ENCODE results near the gene ALKAL2.

The ALKAL2 gene

DNA sequence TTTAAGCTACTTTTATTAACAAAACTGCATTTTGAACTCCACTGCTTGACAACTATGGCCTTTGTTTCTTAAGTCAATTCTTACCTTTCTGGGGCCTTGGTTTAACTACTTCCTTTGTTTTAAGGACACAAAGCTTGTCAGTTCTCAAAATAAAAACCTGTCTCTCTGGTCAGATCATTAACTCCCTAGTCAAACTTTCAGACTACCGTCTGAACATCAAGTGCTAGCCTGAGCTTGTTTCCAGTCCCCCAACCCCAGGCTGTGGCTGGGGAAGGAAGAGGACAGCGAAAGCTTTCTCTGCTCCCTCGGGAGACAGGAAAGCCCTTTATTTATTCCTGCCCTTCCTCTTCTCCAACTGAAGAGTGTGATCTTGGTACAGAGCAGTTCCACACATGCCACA, 25.8 kb downstream of the ALKAL2 start:
- TF ChIP-seq, protein P1, sequence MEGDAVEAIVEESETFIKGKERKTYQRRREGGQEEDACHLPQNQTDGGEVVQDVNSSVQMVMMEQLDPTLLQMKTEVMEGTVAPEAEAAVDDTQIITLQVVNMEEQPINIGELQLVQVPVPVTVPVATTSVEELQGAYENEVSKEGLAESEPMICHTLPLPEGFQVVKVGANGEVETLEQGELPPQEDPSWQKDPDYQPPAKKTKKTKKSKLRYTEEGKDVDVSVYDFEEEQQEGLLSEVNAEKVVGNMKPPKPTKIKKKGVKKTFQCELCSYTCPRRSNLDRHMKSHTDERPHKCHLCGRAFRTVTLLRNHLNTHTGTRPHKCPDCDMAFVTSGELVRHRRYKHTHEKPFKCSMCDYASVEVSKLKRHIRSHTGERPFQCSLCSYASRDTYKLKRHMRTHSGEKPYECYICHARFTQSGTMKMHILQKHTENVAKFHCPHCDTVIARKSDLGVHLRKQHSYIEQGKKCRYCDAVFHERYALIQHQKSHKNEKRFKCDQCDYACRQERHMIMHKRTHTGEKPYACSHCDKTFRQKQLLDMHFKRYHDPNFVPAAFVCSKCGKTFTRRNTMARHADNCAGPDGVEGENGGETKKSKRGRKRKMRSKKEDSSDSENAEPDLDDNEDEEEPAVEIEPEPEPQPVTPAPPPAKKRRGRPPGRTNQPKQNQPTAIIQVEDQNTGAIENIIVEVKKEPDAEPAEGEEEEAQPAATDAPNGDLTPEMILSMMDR (conservative IDR thresholded peaks at IDR 0.05; ENCODE audit: low read length) = no peak
- no peak for DNase-seq (ENCODE audit: low read depth)
- no peak overlapping the region for H3K4me3 ChIP-seq (ENCODE audit: low read length)

DNA sequence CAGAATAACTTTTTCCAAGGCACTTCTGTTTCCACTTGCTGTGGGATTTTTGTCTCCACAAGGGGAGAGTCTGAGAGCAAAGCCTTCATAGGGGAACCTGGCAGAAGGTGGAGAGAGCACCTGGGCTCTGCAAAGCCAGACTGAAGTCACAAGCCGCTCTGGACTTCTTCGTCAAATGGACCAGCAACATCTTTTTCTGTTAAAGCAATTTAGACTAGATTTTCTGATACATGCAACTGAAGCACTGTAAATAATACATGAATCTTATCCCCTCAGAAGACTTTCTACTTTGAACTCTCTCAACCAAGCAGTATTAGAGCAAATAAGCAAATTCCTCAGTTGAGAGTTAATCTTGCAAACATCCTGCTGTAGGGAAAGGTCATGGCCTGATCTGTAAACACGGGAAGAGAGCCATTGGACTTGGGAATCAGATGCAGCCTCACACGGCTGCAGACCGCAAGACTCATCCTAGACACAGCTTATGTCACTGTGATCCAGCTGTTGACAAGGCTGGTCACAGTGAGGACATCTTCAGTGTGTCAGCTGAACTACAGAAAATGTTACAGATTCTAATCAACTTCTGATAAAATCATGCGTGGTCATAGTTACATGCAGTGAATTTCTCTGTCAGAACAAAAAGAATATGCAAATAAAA, 27.3 kb downstream of the ALKAL2 start:
- DNase-seq (ENCODE audit: low read depth) = no peak
- no peak overlapping the region for H3K4me3 ChIP-seq (ENCODE audit: low read length)
- TF ChIP-seq, protein P1 (conservative IDR thresholded peaks at IDR 0.05; ENCODE audit: low read length) = no peak

DNA sequence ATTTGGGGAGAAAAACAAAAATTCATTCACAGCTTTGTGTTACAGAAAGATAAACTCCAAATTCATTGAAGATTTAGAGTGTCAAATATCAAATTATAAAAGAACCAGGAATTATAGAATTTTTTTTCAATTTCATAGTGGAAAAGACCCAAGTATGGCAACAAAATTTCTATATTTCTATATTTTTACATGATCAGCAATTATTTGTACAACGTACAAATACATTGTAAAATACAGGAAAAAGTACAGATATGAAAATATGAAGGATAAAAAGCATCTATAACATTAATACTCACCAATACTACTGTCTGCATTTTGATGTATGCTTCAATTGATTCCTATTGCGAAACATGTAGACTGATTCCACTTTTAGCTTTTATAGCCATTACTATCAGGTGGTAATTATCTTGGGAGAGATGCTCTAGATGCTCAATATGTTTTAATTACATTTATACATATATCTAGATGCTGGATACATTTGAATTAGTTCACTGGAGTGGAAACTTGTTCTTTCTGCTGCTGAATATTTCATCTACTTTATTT, 28.0 kb downstream of the ALKAL2 start:
- H3K4me3 ChIP-seq (ENCODE audit: low read length) = no peak overlapping the region
- no peak for DNase-seq (ENCODE audit: low read depth)
- TF ChIP-seq, protein P1 (conservative IDR thresholded peaks at IDR 0.05; ENCODE audit: low read length) = no peak

DNA sequence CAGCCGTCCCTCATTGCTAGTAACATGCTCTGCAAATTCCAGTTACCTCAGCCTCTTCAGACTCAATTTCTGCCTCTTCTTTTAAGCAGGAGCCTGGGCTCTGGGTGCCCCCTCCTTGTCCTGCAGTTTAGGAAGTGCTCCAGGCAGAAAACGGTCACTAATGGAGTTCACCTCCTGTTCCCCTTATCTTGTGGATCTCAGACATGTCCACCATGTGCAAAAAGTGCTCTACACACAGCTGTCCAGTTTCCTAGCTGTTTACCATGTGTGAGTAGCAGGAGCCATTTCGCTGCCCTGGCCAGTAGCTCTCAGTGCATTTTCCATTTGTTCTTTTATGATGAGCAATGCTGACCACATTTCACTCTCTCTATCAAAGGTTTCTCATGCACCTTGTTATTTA, 29.0 kb downstream of the ALKAL2 start:
- DNase-seq (ENCODE audit: low read depth) = no peak
- no peak overlapping the region for H3K4me3 ChIP-seq (ENCODE audit: low read length)
- TF ChIP-seq, protein P1 (conservative IDR thresholded peaks at IDR 0.05; ENCODE audit: low read length) = no peak

DNA sequence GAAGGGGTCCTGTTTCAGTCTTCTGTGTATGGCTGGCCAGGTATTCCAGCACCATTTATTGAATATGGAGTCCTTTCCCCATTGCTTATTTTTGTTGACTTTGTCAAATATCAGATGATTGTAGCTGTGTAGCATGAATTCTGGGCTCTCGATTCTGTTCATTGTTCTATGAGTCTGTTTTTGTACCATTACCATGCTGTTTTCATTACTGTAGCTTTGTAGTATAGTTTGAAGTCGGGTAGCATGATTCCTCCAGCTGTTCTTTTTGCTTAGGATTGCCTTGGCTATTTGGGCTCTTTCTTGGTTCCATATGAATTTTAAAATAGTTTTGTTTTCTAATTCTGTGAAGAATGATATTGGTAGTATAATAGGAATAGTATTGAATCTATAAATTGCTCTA, 30.0 kb downstream of the ALKAL2 start:
- TF ChIP-seq, protein P1 (conservative IDR thresholded peaks at IDR 0.05; ENCODE audit: low read length) = no peak
- H3K4me3 ChIP-seq (ENCODE audit: low read length) = no peak overlapping the region
- no peak for DNase-seq (ENCODE audit: low read depth)

DNA sequence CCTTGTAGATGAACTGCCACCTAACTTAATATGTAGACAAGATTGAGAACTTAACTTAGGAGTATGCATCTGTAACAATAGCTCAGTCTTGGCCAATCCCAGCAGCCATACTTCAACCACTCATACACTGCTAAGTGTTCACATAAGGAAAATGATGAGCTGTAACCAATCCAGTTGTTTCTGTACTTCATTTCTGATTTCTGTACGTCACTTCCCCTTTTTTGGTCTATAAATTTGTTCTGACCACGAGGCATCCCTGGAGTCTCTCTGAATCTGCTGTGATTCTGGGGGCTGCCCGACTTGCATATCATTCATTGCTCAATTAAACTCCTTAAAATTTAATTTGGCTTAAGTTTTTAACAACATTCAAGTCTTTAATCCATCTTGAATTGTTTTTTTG, 30.5 kb downstream of the ALKAL2 start:
- DNase-seq (ENCODE audit: low read depth) = no peak
- H3K4me3 ChIP-seq (ENCODE audit: low read length) = no peak overlapping the region
- TF ChIP-seq, protein P1 (conservative IDR thresholded peaks at IDR 0.05; ENCODE audit: low read length) = no peak

DNA sequence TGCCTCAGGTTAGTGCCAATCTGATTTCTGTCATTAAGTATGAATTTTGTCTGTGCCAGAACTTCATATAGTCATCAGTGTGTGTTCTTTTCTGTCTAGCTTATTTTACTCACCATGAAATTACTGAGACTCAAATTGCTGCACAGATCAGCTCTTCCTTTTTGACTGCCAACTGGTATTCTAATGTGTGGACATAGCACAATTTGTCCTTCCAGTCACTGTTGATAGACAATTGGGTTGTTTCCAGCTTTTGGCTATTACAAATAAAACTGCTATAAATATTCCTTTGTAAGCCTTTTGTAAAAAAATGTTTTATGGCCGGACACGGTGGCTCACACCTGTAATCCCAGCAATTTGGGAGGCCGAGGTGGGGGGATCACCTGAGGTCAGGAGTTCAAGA, 31.8 kb downstream of the ALKAL2 start:
- TF ChIP-seq, protein P1 (conservative IDR thresholded peaks at IDR 0.05; ENCODE audit: low read length) = no peak
- DNase-seq (ENCODE audit: low read depth) = no peak
- H3K4me3 ChIP-seq (ENCODE audit: low read length) = no peak overlapping the region
